Measurements from ENCODE around the gene ZRSR2.
"Not testable (repeated sequence)": the region's sequence is repeated elsewhere in the genome, so short reads cannot be mapped to it uniquely, and the experiment has no call there.

ZRSR2 gene

DNA sequence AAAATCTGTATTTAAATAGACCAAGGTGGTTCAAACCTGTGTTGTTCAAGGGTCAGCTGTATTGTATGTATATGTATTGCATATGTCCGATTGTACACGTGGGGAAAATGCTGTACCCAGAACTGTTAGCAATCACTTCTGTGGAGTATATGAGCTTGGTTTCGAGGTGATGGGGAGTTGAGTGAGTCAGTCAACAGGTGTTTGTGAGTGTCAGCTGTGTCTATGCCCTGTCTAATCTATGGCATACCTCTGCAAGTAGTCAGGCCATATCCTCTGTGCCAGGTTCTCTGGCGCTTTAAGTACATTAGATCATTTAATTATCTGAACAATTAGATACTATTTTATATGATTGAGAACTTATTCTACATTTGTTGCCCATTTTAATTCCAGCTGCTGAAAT lies 7.4 kb downstream of the ZRSR2 start:
- no peak for DNase-seq

- DNase-seq: no peak
Observed at GRCh38 chrX:15804563-15804962, 14.3 kb downstream of the ZRSR2 start.

DNA sequence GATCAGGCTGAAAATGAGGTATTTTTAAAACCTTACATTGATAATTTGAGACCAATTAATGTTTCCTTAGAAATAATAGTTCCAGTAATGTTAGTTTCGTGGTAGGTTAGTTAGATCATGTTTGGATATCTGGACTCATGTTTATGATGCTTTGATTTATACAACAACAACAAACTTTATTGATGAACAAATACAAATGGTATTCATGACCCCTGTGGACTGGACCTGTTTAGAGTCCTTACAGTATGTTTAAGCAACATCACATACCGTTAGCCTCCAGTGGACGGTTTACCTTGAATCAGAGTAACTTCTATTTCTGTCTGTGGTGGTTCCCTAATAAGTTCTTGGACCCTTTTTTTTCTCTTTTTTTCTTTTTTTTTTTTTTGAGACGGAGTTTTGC lies 18.0 kb downstream of the ZRSR2 start:
- DNase-seq: no peak

DNA sequence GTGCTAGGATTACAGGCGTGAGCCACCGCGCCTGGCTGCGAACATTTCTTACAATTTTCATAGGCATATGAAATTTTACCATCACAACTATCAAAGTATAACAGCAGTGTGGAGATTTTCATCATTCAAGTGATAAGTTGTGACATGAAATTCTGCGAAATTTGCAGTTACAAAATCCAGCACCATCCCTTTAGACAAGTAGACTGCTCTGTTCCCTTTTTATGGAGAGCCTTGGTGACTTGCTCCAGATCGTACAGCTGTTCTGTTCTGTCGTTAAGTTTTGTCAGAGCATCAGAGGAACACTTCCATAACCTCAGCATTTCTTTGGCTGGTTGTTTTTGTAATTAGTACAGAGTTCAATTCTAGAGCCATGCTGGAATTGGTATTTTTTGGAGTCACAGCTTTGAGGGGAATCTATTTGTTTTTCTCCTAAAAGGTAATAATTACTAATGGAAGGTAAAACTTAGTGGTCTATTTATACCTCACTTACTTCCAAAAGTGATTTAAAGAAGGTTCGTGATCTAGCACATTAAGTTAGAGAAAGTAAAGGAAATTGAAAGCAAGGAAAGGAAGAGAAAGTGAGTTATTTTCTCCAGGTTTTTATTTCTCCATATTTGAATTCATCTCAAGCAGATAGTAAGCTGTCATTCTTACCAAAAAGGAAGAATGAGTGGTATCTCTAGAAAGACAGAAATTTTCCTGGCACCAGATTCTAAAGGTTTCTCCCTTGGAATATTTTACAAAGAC lies 22.1 kb downstream of the ZRSR2 start:
- peak; percentile 18 for DNase-seq

DNA sequence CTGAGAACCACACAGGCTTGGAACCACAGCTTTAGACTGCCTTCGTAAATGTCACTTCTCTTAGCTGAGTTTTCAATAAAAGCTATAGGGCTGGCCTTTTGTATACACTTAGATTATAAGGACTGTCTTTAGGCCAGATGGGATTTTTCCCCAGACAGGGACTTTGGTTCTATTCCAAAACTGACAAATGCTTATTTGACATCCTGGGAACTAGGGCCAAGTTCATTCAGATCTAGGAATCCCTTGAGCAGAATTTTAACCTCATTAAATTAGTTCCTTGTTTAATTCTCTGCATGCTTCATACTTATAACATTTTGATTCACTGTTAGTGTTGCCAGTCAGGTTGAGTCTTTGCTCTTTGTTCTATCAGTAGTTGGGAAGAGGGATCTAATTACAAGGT lies 23.1 kb downstream of the ZRSR2 start:
- no peak for DNase-seq

DNA sequence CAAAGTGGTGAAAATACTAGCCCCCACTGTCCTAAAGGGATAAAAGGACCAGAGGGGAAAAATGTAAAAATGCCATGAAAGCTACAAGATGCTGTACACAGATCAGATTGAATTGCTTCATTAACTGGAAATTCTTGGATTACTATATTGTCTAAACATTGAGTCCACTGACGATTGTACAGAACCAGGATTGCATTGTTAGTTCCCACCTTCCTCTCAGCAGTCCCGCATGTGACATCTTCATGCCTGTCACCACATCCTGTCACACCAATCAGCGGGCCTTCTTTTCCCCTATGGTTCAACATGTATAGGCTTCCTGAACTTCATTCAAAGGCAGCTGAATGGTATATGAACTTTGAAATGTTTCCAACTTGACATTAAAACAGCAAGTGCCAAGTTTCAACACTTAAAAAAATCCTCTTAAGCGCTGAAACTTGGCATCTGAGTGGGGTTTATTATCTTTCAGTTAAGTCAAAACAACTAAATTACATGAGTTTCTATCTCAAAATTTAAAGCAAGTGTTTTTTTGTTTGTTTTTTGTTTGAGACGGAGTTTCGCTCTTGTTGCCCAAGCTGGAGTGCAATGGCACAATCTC lies 24.6 kb downstream of the ZRSR2 start:
- no peak for DNase-seq

GRCh38 chrX:15815779-15816437 lies 25.6 kb downstream of the ZRSR2 start:
- peak; percentile 70 for DNase-seq

DNA sequence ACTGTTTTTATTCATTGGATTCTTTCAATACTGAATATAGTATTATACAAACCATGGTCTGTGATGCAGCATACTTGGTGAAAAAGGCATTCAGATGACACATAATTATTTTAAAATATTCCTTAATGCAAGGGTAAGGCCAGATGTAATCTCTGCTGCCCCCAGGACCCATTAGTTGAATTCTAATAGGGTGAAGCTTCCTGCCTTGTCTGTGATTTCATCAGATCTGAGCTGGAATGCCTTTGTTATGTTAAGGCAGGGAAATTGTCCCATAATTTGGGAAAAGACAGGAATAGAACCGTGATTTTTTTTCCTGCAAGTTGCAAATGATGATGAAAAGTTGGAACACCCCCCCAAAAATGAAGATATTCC lies 26.1 kb downstream of the ZRSR2 start:
- no peak for DNase-seq

DNA sequence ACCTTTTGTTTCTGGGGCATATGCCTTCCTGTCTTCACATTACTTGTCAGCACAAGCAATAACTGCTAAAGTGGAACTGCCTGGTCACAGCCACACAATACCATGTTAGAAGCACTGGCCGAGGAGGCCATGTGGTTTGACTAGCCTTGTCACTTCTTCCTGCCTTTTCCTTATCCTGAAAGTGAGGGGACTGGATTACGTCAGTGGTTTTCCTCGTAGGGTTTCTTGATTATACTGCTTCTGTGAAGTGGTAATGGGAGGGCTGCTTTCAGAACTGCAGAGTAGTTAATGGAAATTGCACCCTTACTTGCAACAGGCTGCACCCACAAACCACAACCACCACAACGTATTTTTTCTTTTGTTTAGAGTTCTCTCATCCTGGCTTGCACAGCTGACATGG lies 26.6 kb downstream of the ZRSR2 start:
- peak; percentile 73 for DNase-seq

DNA sequence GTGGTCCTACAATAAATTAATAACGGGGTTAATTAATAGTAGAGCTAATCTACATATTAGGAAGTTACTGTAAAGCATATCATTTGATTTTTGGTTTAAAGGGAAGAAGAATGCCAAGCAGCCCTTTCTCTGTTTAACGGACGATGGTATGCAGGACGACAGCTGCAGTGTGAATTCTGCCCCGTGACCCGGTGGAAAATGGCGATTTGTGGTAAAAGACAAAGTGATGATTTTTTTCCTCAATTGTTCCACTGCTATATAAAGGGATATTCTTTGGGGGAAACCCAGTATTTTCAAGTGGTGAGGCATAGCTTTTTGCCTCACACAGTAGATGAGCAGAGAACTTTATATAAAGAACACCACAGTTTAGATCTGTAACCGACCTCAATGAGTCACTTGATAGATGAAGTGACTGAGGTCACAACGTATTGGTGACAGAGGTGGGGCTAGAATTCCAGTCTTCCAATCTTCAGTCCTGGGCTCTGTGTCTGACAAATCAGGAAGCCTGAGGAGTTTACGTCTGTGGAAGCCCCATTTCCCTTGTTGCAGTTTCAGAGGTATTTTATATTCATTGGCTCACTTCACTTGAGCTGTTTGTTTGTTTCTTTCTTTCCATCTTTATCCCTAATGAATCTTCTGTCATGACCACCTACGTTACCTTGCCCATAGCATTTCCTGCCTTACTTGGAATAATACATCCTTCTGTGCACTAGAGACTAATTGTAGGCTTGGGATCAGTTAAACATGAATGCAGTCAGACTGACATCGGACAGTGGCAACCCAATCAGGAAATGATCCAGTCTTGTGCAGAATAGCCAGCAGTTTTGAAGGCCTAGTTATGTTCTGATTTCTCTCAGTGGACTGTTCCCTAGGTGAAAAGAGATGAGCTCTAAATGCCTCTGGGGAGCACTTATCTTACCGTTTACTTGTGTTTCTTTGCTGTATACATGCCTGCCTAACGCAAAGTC lies 30.1 kb downstream of the ZRSR2 start:
- DNase-seq: no peak

- DNase-seq: no peak
Observed at GRCh38 chrX:15822922-15823321, 32.6 kb downstream of the ZRSR2 start.

- DNase-seq: no peak
Observed at GRCh38 chrX:15825936-15826335, 35.7 kb downstream of the ZRSR2 start.

- DNase-seq: no peak
Observed at GRCh38 chrX:15829217-15829616, 38.9 kb downstream of the ZRSR2 start.

DNA sequence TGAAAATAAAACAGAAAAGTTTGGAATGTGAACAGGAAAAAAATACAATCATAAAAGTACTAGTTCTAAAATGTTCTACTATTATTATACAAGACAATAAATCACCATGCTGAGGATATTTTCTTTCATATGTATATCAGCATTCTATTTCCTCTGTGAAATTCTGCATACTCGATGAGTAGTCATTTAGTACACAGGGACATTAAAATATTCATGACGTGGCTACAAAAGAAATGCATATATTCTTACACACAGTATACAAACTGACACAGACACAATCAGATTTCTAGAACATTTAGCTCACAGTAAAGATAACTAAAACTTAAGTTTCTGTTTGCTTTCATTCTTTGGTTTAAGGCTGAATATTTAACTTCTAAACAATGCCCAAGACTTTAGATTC lies 41.1 kb downstream of the ZRSR2 start:
- not testable (repeated sequence) for DNase-seq

DNA sequence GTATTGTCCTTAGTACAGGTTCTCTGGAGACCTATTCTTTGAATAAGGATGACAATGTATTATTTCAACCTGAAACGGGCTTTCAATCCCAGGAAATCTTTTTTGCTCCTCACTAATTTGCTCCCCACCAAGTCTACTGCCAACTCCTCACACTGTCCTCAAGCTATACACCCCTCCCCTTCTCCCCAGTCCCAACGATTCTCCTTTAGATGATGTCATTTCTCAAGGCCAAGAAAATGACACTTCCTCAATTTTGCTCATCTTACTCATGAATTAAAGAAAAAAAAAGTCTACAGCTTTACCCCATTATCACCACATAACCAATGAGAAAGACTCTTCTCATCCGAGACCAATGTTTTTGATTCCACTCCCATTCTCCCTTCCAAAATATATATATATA lies 43.8 kb downstream of the ZRSR2 start:
- DNase-seq: peak; percentile 31

DNA sequence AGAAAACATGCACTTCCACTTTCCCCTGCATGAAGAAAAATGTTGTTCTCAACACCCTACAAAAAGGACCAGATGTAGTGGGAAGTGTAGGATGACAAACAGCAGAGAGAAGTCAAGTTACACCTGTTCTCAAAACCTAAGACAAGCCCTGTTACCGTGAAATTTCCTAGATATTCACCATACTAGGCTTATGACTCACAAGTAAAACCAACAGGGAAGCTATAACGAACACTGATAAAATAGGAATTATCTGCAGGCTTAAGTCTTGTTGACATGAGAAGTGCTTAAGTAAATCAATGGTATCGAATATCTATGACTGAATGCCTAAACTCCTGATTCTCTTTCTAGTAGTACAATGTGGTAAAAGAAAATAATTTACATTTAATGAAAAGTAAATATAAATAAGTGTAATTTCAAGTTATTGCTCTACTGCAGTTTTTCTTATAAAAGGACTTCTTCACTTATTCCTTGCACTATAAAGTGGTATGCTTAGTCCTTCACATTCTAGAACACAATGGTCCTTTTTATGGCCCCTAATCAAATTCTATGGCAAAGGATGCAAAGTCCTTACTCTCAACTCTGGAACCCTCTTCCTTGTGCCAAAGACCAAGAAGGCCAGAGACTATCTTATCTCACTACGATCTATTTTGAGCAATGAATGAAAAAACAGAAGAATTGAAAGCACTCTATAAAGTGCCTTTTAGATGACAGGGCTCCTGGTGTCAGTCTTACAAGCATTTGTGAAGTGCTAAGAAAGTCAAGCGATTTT lies 44.7 kb downstream of the ZRSR2 start:
- peak; percentile 5 for DNase-seq

- peak; percentile 54 for DNase-seq
Observed at GRCh38 chrX:15838017-15838416, 47.7 kb downstream of the ZRSR2 start.

GRCh38 chrX:15841853-15842516 lies 51.7 kb downstream of the ZRSR2 start:
- no peak for DNase-seq

DNA sequence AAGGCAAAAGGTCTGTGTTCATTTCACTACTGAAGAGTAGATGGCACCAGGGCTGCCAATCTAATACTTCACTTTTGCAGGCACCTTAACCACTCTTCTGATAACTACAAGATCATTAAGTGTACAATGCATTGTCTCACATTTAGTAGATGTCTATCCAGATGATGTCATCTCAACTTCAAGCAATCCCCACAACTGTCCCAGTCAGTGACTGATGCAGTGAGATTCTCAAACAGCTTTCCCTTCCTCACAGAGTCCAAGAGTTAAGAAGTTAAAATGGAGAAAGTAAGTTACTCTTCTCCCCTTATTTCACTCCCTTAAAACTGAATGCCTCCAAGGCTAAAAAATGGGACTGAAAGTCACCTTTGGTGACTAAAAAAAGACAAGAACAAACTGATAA lies 53.7 kb downstream of the ZRSR2 start:
- DNase-seq: no peak

- DNase-seq: no peak
Observed at GRCh38 chrX:15848576-15848975, 58.3 kb downstream of the ZRSR2 start.

DNA sequence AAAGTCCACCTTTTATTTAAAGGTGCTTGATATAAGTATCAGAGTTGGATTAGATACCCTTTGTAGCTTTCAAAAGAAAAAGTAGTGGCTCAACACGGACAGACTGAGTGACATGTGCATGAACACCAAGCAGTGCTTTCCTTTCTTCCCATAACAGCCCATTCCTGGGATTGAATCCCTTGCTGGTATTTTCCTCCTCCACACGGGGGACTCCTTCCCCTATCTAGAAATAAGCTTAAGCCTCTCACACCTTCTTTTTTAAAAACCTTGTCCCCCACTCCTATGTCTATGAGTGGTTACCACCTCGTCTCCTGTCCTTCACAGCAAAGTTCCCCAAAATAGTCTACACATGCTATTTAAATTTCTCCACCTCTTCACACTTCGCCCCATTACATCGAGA lies 59.3 kb downstream of the ZRSR2 start:
- no peak for DNase-seq

DNA sequence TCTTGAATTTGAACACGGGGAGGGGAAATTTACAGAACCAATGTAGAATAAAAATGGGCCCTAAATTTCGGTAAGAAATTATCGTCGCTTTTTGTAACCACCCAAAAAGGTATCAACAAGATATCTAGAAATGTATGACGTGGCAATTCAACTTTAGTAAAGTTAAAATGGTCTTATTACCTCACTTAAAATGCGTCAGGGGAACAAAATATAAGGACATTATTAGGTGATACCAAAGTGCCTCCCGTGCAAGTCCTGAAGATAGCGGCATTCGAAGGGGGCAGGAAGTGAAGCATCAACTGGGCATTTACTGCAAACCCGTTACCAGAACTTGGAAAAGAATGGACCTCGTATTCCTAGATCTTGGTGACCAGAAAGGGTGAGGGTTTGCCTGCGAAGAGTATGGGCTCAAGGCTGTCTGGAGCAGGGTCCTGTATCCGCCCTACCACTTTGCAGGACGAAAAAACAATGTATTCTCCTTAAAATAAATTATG lies 63.3 kb downstream of the ZRSR2 start:
- no peak for DNase-seq

Data from hematopoietic multipotent progenitor cell treated with erythropoietin and hydrocortisone succinate and interleukin-3 and kit ligand, for 4 days (in vitro differentiated cells).